MCF 10A (cell line): Measurements from ENCODE around the gene MESP1. TPM values are rescaled to one million over a fixed set of nuclear protein-coding genes. Genes with fewer than 3 reads are reported as not detected.

Source experiments
- BruUV-seq: library from RNA; stranded (reverse); fragments of 400-500 nt; replicated peaks from 2 replicates; lab custom pipeline; 2021; lab: Mats Ljungman, UMichigan
- CTCF ChIA-PET: fragments of 300-600 bp; sonication (Branson Sonifier 250); formaldehyde crosslinking; extraction: SDS; loops from one replicate; lab custom pipeline; 2021; ENCODE audit warnings: antibody characterized with exemption, inconsistent platforms; lab: Yijun Ruan, JAX
- POLR2A ChIA-PET: fragments of 300-600, 350-650 bp; sonication (Branson Sonifier 250); formaldehyde crosslinking; extraction: SDS; loops from one replicate; lab custom pipeline; 2020; ENCODE audit warnings: antibody characterized with exemption, inconsistent platforms; lab: Yijun Ruan, JAX
- DNase-seq: peaks from one replicate; pipeline ENCODE4 v3.0.0-alpha.2; 2018; ENCODE audit not compliant: unreplicated experiment
- H3K27ac Mint-ChIP-seq: one replicate; pipeline ENCODE4 v1.8.0; 2022; ENCODE audit warnings: mild to moderate bottlenecking, low read depth, mixed read lengths; ENCODE audit not compliant: unreplicated experiment
- H3K27me3 Mint-ChIP-seq: one replicate; pipeline ENCODE4 v1.8.0; 2022; ENCODE audit warnings: mixed read lengths; ENCODE audit not compliant: insufficient read depth, unreplicated experiment
- H3K36me3 Mint-ChIP-seq: one replicate; pipeline ENCODE4 v1.8.0; 2022; ENCODE audit warnings: mild to moderate bottlenecking, moderate library complexity, mixed read lengths; ENCODE audit not compliant: insufficient read depth, unreplicated experiment
- H3K4me1 Mint-ChIP-seq: one replicate; pipeline ENCODE4 v1.8.0; 2022; ENCODE audit warnings: mixed read lengths; ENCODE audit not compliant: insufficient read depth, unreplicated experiment
- H3K4me3 Mint-ChIP-seq: one replicate; pipeline ENCODE4 v1.8.0; 2022; ENCODE audit warnings: mild to moderate bottlenecking, moderate library complexity, mixed read lengths; ENCODE audit not compliant: unreplicated experiment
- H3K9me3 Mint-ChIP-seq: one replicate; pipeline ENCODE4 v1.8.0; 2022; ENCODE audit warnings: mixed read lengths; ENCODE audit not compliant: unreplicated experiment
- CTCF ChIP-seq: fragments of 200-600 bp; IDR thresholded peaks from one replicate; pipeline ENCODE4 v1.8.0; 2022; ENCODE audit warnings: antibody characterized with exemption, mild to moderate bottlenecking; ENCODE audit not compliant: unreplicated experiment
- intact Hi-C: fragments of 100-400 bp; cut with micrococcal nuclease; formaldehyde crosslinking; loops from 2 replicates; pipeline ENCODE4 v1.14.1; 2022
- total RNA-seq: library from RNA; stranded (reverse); gene quantifications from 2 replicates; pipeline ENCODE4 v1.2.3, GENCODE V29; 2022

MESP1 gene
- total RNA-seq, 1 experiment from 2014 or later, result 0.58 TPM

- H3K4me3 Mint-ChIP-seq, result no peak overlapping the region
- H3K27me3 Mint-ChIP-seq, result no peaks in the 10 kb centered on the region
- H3K9me3 Mint-ChIP-seq, result no peaks in the 10 kb centered on the region
- no peak for DNase-seq
- POLR2A ChIA-PET, result interaction anchor here (1.0 to 1.1 kb wide), 2 partner anchors 18 to 131 kb away, joined by 3 to 4 read pairs; no protein-coding TSS in a partner anchor
- H3K27ac Mint-ChIP-seq, result no peak overlapping the region
- no peaks in the 10 kb centered on the region for H3K36me3 Mint-ChIP-seq
- intact Hi-C loops, result no loop called here
- no TSS peak for BruUV-seq
- TF ChIP-seq CTCF, result no peak
- CTCF ChIA-PET, result interaction anchor here (0.7 to 4.9 kb wide), 5 partner anchors 14 to 229 kb away, joined by 3 to 38 read pairs (median 6); no protein-coding TSS in a partner anchor
- H3K4me1 Mint-ChIP-seq, result peaks cover 6% of the 10 kb centered on the region
Observed at GRCh38 chr15:89755701-89756100, 4.7 kb upstream of the MESP1 start.

- H3K4me3 Mint-ChIP-seq, result no peak overlapping the region
- H3K36me3 Mint-ChIP-seq, result no peaks in the 10 kb centered on the region
- H3K27ac Mint-ChIP-seq, result no peak overlapping the region
- intact Hi-C loops, result no loop called here
- ChIA-PET CTCF (interaction anchor here (0.7 to 4.9 kb wide), 5 partner anchors 14 to 230 kb away, joined by 3 to 38 read pairs (median 6); no protein-coding TSS in a partner anchor), POLR2A (interaction anchor here (1.0 kb wide), 1 partner anchor 19 kb away, joined by 3 read pairs; no protein-coding TSS in a partner anchor)
- H3K27me3 Mint-ChIP-seq, result no peaks in the 10 kb centered on the region
- BruUV-seq, result no TSS peak
- no peak for TF ChIP-seq CTCF
- no peaks in the 10 kb centered on the region for H3K9me3 Mint-ChIP-seq
- DNase-seq, result no peak
- peaks cover 6% of the 10 kb centered on the region for H3K4me1 Mint-ChIP-seq
Observed at GRCh38 chr15:89754361-89755154, 3.5 kb upstream of the MESP1 start.

GRCh38 chr15:89753855-89754254, 2.8 kb upstream of the MESP1 start:
- BruUV-seq, result no TSS peak
- no peaks in the 10 kb centered on the region for H3K27me3 Mint-ChIP-seq
- no peaks in the 10 kb centered on the region for H3K9me3 Mint-ChIP-seq
- no peak for DNase-seq
- intact Hi-C loops, result no loop called here
- H3K36me3 Mint-ChIP-seq, result no peaks in the 10 kb centered on the region
- H3K27ac Mint-ChIP-seq, result no peak overlapping the region
- TF ChIP-seq CTCF, result no peak
- ChIA-PET CTCF (interaction anchor here (0.8 to 4.9 kb wide), 5 partner anchors 11 to 455 kb away, joined by 3 to 38 read pairs (median 4); no protein-coding TSS in a partner anchor), POLR2A (no interaction called here)
- peaks cover 6% of the 10 kb centered on the region for H3K4me1 Mint-ChIP-seq
- no peak overlapping the region for H3K4me3 Mint-ChIP-seq

DNA sequence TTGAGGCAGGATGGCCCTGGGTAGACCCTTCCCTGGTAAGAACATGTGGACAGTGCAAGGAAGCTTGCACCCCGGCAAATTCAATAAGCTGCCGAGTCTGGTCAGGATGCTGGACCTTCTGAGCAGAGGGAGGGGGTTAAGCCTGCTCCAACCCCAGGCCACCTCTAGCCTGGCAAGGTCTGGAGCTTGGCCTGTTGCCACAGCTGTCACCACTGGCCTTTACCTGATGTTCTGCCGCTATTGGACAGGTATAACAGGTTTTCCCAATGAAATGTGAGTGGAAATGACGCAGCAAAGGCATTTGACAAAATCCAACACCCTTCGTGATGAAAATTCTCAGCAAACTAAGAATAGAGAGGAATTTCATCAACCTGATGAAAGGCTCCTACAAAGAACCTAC, 699 bp upstream of the MESP1 start:
- intact Hi-C loops, result no loop called here
- H3K4me3 Mint-ChIP-seq, result peak overlapping the region; percentile 48
- peaks cover 6% of the 10 kb centered on the region for H3K4me1 Mint-ChIP-seq
- H3K27me3 Mint-ChIP-seq, result no peaks in the 10 kb centered on the region
- TF ChIP-seq CTCF, result no peak
- CTCF ChIA-PET, result interaction anchor here (0.5 to 4.9 kb wide), 7 partner anchors 10 to 336 kb away, joined by 3 to 38 read pairs (median 3); no protein-coding TSS in a partner anchor
- POLR2A ChIA-PET, result interaction anchor here (0.5 to 2.9 kb wide), 3 partner anchors 22 to 124 kb away, joined by 3 to 10 read pairs (median 4); no protein-coding TSS in a partner anchor
- no peak for DNase-seq
- H3K9me3 Mint-ChIP-seq, result no peaks in the 10 kb centered on the region
- H3K27ac Mint-ChIP-seq, result no peak overlapping the region
- BruUV-seq, result no TSS peak
- H3K36me3 Mint-ChIP-seq, result no peaks in the 10 kb centered on the region
